ENCODE measurements around the gene FKBP11.

DNA sequence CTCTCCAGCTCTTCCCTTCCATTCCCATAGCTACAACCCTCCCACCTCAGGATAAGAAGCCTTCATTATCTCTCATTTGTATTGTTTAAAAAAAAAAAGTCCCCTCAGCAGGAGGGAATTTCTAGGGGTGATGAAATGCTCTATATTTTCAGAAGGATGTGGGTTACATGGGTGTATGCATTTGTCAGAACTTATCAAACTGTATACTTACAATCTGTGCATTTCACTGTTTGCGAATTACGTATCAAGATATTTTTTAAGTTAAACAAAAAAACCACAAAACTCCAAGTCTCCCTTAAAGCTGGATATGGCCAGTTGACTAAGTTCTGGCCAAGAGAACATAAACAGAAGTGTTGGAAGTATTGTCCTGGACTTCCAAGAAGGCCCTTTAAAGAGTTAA is 2.0 kb upstream of the FKBP11 start:
- TF ChIP-seq, protein P1, sequence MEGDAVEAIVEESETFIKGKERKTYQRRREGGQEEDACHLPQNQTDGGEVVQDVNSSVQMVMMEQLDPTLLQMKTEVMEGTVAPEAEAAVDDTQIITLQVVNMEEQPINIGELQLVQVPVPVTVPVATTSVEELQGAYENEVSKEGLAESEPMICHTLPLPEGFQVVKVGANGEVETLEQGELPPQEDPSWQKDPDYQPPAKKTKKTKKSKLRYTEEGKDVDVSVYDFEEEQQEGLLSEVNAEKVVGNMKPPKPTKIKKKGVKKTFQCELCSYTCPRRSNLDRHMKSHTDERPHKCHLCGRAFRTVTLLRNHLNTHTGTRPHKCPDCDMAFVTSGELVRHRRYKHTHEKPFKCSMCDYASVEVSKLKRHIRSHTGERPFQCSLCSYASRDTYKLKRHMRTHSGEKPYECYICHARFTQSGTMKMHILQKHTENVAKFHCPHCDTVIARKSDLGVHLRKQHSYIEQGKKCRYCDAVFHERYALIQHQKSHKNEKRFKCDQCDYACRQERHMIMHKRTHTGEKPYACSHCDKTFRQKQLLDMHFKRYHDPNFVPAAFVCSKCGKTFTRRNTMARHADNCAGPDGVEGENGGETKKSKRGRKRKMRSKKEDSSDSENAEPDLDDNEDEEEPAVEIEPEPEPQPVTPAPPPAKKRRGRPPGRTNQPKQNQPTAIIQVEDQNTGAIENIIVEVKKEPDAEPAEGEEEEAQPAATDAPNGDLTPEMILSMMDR (IDR thresholded peaks at IDR 0.05; ENCODE audit: low read length), result no peak
- no peak for TF ChIP-seq EZH2 (optimal IDR thresholded peaks at IDR 0.05; ENCODE audit: low read depth, low read length)

Measured in MM.1S (cell line).